Stimulated activated CD8-positive, alpha-beta memory T cell treated with anti-CD3 and anti-CD28 coated beads, Interleukin-12 subunit alpha, Interleukin-12 subunit beta, amount 100 ng/mL, for 24 hours (primary cell): ENCODE results near the gene ADAM30.
"Not testable (repeated sequence)": the region's sequence is repeated elsewhere in the genome, so short reads cannot be mapped to it uniquely, and the experiment has no call there.

Source experiments
- DNase-seq: peaks from one replicate; pipeline ENCODE4 v3.0.0-alpha.2; 2020; ENCODE audit errors: extremely low read depth

The ADAM30 gene

DNA sequence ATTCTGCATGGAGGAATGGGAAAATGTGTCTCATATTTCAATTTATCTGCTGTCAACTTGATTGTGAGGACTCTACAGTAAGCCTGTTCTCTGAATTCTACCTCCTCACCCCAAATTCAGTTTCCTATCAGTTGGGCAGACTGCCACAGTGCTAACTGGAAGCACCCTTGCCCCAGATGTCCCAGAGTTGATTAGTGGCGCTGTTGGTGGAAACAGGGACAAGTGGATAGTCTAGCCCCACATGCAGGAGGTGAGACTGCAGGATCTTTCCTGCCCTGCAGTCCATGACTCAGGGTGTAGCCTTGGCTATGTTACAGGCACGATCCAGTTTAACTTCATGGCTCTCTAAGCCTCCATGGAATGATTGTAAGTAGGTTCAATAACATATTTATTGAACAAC, 22.1 kb downstream of the ADAM30 start:
- no peak for DNase-seq

DNA sequence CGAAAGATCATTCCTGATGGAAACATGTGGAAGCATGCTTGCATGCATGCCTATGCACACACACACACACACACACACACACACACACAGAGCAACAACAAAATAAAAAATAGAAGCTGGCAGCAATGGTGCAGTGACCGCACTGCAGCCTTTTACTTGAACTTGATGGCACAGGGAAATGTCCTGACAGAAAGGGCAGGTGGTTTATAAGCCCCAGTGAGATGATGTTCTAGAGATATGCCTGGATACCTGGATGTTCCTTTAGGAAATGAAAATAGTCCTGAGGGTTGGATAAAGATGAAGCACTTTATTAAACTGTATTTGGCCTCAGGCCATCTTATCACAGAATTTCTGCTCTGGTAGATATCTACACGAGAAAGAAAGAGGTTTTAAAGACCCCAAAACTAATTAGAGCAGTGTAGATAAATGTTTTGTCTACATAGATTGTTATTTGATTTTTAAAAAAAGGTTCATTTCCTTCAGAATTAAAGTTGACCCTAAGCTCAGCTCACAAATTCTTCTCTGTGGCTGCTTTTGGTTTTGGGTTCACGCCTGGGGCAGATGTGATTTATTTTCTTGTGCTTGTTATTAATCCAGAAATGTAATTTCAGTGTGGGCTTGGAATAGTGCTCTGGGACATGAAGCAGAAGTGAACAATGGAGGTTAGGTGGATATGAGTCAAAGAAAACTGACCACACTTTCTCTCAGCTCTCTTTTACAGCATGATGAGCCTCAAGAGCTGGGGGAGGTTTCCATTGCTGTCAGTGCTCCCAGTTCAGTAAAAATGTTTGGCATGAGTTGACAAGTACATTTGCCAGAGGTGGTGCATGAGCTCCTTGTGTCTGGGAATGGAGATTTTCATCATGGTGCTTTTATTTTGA, 22.9 kb downstream of the ADAM30 start:
- DNase-seq: no peak

DNA sequence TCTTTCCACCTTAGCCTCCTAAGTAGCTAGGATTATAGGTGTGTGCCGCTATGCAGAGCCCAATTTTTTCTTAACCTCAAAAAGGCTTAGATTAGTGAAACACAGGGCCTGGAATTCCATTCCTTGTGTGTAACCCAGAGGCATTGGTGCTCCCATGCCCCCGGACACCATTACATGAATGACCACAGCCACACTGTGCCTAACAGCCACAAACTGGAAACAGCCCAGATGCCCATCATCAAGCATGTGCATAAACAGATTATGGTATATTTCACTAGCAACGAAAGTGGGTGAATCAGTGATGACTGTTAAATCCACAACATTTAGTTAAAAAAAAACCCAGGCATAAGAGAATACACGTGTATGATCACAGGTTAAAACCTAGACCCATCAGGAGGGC, 24.4 kb downstream of the ADAM30 start:
- DNase-seq: no peak

DNA sequence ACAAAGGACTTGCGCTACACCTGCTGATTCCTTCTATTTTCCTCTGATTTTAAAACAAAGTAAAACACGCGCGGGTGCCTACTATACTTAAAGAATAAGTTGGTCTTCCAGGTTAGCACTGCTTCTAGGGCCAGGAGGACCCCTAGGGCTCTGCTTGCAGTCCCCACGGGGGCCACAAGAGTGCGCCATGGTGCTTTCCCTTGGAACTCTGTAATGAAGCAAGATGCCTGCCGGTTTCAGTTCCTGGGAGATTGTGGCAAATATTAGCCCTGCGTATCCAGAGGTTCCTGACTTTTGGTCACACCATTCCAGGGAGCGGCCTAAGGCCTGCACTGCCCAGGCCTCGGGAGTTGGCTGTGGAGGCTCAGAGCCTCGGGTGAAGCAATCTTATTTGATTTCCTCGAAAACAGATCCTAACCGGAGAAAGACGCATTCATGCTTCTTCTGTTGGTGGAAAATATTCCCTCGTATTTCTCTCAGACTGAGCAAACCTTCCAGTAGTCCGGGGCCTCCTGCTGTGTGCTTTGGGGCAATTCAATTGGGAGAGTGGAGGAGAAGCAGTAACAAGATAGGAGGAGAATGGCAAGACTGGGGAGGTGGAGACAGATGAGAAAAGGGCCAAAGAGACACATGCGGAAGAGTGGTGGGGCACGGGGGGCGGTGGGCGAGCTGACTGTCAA, 25.3 kb downstream of the ADAM30 start:
- peak; percentile 26 for DNase-seq

DNA sequence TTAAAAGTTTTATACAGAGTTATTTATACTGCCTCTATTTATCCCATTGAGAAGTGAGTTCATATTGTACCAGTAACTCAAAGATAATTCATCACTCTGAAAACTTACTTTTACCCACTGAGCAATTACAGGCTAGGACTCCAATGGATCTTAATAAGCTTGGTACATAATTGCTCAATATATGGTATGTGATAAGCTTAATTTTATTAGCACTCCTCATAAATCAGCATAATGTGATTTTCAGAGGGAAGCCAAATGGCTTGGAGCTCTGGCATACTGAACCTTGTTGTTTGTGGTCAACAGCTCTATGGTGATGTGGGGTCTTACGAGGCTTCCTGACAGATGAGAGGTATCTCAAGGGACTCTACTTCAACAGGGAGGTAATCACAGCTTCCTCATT, 26.3 kb downstream of the ADAM30 start:
- no peak for DNase-seq

DNA sequence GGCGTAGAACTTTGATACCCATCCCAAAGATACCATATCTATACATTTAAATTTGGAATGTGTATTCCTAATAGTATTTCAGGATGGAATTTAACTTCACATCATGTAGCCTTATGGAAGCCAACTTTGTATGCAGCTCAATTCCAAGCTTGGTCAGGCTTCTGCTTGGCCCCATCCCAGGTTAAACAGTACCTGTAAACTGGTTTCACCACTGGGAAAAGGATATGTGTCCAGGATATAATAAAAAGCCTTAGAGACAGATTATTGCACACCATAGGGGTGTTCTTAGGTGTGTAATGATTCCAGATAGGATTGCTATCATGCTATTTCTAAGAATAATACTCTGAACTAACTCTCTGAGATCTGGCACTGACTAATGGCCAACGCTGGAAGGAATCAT, 28.1 kb downstream of the ADAM30 start:
- no peak for DNase-seq

DNA sequence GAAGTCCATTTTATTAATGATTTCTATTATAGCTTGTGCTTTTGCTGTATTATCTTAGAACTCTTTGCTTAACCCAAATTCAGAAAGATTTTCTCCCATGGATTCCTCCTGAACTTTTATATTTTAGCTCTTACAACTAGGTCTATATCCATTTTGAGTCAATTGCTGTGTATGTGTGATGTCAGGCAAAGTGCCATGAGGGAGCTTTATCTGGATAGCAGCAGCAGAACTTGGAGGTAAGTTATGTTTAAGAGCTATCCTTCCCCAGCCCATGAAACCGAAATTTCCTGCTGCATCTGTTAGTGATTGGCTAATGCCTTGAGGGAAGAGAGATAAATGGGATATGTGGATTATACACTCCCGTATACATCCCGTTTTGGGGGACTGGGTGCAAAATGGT, 29.9 kb downstream of the ADAM30 start:
- no peak for DNase-seq

DNA sequence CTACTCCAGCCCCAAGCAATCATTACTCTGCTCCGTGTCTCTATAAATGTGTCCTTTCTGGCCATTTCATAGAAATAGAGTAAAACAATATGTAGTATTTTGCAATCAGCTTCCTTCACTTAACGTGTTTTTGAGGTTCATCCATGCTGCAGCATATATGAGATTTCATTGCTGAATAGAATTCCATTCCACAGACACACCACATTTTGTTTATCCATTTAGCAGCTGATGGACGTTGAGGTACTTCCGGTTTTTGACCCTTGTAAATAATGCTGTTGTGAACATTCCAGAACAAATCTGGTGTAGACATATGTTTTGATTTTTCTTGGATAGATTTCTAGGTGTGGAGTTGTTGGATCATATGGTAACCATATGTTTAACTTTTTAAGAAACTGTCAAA, 30.7 kb downstream of the ADAM30 start:
- no peak for DNase-seq

DNA sequence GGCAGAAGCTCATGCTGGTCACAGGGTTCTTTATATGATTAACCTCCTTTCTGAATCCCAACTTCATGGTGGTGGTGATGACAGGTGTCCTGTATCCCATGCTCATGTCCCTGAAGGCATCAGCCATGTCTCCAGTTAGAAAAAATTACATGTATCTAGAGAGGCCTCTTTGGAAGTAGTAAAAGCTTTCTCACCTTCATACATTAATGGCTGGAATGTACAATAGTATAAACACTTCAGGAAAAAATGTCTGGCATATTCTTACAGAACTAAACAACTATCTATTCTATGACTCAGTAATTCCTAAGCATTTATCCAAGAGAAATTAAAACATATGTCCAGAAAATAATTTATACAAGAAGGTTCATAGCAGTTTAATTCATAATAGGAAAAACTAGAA, 34.0 kb downstream of the ADAM30 start:
- no peak for DNase-seq

DNA sequence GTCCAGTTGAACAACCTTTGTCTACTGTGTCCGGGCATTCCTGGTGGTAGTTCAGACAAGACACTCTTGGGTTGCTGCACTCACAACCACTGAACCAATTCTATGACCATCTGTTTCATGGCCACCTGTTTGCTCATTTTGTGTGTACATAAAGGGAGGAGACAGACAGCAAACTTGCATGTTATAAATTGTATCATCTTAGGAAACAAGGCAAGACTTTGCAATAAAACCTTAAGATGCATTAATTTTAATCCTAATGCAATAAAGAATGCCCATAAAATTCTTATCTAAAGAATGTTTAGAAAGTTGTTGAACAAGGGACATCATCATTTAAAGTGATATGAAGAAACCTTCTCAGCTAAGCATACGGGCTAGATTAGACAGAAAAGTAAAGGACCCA, 34.8 kb downstream of the ADAM30 start:
- DNase-seq: no peak

DNA sequence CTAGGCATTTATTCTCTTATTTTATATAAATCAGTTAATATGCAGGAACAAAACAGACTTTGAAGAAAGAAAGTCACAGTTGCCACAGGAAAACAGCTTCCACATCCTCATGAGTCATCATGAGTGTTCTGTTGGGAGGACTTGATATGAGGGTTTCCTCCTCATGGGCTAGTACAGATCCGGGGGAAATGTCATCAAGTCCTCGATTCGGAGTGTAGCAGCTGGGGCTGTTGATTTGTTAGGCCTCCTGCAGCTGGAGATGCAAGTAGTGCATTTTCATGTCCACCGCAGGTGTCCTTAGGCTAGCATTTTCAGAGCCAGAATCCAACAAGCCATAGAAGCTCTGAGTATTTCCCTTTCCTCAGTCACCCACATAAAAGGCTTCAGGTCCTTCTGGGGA, 36.7 kb downstream of the ADAM30 start:
- no peak for DNase-seq

DNA sequence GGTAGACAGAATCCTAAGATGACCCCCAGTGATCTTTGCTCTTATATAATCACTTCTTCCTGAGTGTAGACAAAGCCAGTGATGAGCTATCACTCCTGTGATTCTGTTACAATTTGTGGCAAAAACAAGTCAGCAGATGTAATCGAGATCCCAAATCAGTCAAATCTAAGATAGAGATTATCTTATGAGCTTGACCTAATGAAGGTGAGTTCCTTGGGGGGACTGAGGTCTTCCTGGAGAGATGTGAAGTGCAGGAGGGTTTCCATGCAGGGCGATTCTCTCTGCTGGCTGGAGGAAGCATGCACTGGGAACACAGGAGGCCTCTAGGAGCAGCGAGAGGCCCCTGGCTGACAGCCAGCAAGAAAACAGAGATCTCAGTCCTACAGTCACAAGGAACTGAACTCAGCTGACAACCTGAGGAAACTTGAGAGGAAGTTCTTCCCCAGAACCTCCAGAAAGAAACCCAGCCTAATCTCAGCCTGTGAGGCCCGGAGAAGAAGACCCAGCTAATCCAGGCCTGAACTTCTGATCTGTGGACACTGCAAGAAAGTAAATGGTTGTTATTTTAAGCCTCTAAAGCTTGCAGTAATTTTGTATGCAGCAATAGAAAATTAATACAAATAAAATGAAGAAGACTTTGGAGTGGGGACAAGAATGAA, 37.6 kb downstream of the ADAM30 start:
- DNase-seq: not testable (repeated sequence)

DNA sequence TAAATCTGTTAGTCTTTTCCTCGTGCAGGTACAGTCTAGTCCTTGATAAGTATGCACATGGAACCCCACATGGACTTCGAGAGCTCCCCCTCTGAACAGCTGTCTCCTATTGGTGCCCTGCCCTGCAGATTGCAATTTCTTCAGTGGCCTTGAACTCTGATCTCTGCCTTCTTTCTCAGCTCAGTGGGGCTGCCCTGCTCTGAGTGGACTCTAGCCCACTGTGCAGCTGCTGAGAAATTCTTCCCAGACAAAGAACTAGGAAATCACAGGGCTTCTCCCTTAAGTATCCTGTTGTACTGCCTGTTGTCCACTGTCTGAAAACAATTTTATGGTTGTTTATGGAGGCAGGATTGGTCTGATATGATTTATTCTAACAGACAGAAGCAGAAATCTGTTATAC, 38.2 kb downstream of the ADAM30 start:
- DNase-seq: no peak

DNA sequence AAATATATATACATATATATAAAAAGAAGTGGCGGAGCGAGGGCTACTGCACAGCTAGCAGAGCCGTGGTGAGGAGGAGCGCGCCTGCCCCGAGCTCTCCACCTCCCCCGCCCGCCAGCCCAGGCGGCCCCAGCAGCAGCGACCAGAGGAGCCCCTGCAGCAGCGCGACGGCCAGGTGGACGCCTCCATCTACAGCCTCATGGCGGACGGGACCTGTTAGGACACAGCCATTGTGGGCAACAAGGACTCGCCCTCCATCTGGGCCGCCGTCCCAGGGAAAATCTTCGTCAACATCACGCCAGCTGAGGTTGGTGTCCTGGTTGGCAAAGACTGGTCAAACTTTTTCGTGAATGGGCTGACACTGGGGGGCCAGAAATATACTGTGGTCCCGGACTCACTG, 43.2 kb downstream of the ADAM30 start:
- no peak for DNase-seq

DNA sequence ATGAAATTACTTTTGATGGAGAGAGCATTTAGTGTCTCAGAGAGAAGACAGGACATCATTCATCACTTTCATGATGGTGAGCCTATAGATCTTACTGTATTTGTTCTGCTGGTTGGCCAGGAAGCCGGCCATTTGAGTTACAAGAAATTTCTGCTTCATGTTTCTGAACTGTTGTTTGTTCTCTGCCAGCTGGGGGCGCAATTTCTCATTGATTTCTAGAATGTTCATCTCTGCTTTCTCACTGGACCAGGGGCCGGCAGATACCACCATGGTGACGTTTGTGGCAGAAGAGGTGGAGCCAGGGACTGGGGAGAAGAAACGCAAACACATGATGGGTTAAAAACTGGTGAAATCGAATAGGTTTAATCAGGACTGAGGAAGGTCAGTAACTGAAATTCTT, 52.1 kb downstream of the ADAM30 start:
- not testable (repeated sequence) for DNase-seq
